Esophagus muscularis mucosa (tissue), 3 donors: ENCODE measurements around the gene CELA3B.
"Not testable (repeated sequence)": the region's sequence is repeated elsewhere in the genome, so short reads cannot be mapped to it uniquely, and the experiment has no call there.

ENCODE experiments used
- POLR2A ChIP-seq: fragments of 450-650 bp; IDR thresholded peaks from one replicate; pipeline ENCODE4 v1.6.1; 2017; ENCODE audit warnings: antibody characterized with exemption, moderate library complexity, mild to moderate bottlenecking, low read depth
- TF ChIP-seq, protein P1 (sequence below), 3 experiments: fragments of 200-600 bp in 2 of 3; fragments of 450-650 bp in 1 of 3; sonication (generic) in 2 of 3; IDR thresholded peaks; one replicate each; pipeline ENCODE4 v1.5.1; 2017 to 2019; ENCODE audit warnings: antibody characterized with exemption in 3 of 3, mild to moderate bottlenecking in 2 of 3, moderate library complexity in 1 of 3

DNA sequence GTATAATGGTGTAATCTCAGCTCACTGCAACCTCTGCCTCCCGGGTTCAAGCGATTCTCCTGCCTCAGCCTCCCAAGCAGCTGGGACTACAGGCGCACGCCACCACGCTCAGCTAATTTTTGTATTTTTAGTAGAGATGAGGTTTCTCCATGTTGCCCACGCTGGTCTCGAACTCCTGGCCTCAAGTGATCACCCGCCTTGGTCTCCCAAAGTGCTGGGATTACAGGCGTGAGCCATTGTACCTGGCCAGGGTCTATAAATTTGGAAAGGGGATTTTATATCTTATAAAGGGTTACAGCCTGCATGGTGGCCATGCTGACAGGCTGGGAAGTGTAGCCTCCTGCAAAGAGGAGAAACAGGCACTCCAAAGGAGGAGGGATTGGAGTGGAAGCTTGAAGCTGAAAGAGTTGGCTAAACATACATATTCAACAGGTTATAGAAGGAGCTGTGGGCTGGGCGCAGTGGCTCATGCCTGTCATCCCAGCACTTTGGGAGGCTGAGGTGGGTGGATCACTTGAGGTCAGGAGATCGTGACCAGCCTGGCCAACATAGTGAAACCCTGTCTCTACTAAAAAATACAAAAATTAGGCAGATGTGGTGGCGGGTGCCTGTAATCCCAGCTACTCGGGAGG, 37.9 kb downstream of the CELA3B start:
- not testable (repeated sequence) for TF ChIP-seq POLR2A
- TF ChIP-seq, protein P1, sequence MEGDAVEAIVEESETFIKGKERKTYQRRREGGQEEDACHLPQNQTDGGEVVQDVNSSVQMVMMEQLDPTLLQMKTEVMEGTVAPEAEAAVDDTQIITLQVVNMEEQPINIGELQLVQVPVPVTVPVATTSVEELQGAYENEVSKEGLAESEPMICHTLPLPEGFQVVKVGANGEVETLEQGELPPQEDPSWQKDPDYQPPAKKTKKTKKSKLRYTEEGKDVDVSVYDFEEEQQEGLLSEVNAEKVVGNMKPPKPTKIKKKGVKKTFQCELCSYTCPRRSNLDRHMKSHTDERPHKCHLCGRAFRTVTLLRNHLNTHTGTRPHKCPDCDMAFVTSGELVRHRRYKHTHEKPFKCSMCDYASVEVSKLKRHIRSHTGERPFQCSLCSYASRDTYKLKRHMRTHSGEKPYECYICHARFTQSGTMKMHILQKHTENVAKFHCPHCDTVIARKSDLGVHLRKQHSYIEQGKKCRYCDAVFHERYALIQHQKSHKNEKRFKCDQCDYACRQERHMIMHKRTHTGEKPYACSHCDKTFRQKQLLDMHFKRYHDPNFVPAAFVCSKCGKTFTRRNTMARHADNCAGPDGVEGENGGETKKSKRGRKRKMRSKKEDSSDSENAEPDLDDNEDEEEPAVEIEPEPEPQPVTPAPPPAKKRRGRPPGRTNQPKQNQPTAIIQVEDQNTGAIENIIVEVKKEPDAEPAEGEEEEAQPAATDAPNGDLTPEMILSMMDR (IDR thresholded peaks at IDR 0.05) = not testable (repeated sequence)
